ENCODE results near the gene DNAAF2. TPM values are rescaled to one million over a fixed set of nuclear protein-coding genes. Genes with fewer than 3 reads are reported as not detected.
A peak's percentile ranks its signal among the peaks of the same experiment; 100 is the strongest.
"Not testable (repeated sequence)": the region's sequence is repeated elsewhere in the genome, so short reads cannot be mapped to it uniquely, and the experiment has no call there.

Gene DNAAF2
- total RNA-seq, 1 experiment from 2014 or later = 11.5 TPM

- intact Hi-C loops (cut with micrococcal nuclease; ENCODE audit: unreplicated experiment) = loop anchor here (1.0 kb wide), 2 partner anchors 12 to 81 kb away; partner anchors contain the start of gene LRR1
- H3K9me3 Mint-ChIP-seq (ENCODE audit: unreplicated experiment) = no peaks in the 10 kb centered on the region
- no peak for TF ChIP-seq CTCF (IDR thresholded peaks at IDR 0.05; ENCODE audit: insufficient read depth in 1 of 2, low read depth in 1 of 2, low read length in 1 of 2, severe bottlenecking in 1 of 2, unreplicated experiment in 1 of 2)
- peak within 1 kb of the TSS; percentile 98 for H3K4me3 Mint-ChIP-seq (ENCODE audit: unreplicated experiment)
- H3K27me3 ChIP-seq (replicated peaks; ENCODE audit: control insufficient read depth, insufficient read depth, low read length) = no peaks in the 10 kb centered on the region
- peak within 1 kb of the TSS; percentile 97 for H3K27ac Mint-ChIP-seq (ENCODE audit: unreplicated experiment)
- ChIA-PET CTCF (interaction anchor here (0.6 to 1.7 kb wide), 4 partner anchors 34 to 124 kb away, joined by 4 to 9 read pairs (median 6); partner anchors contain the start of genes MGAT2 and RPL36AL), POLR2A (interaction anchor here (0.5 to 1.6 kb wide), 12 partner anchors 9 to 182 kb away, joined by 3 to 15 read pairs (median 4); partner anchors contain the start of genes KLHDC2, LRR1, MGAT2 and POLE2)
- H3K36me3 ChIP-seq (ENCODE audit: control insufficient read depth, insufficient read depth, low read length) = no peaks in the 10 kb centered on the region; the same call in 1 of the 2 replicates
- no peaks in the 10 kb centered on the region for H3K9me3 ChIP-seq
- peaks cover 63% of the 10 kb centered on the region for H3K36me3 Mint-ChIP-seq (ENCODE audit: insufficient read depth, unreplicated experiment)
- H3K4me1 Mint-ChIP-seq (ENCODE audit: low read depth, unreplicated experiment) = peaks cover 20% of the 10 kb centered on the region
- peak within 1 kb of the TSS; percentile 97 for H3K4me3 ChIP-seq (ENCODE audit: low read depth, low read length)
- H3K4me1 ChIP-seq = peaks cover 10% of the 10 kb centered on the region
- no peaks in the 10 kb centered on the region for H3K27me3 Mint-ChIP-seq (ENCODE audit: insufficient read depth, unreplicated experiment)
- no TSS peak for BruUV-seq (replicated peaks)
- DNase-seq = peak; percentile 97 to 98
Measured at GRCh38 chr14:49585803-49586672, 49.0 kb downstream of the DNAAF2 start, which contains the start of gene RPS29. TSS of gene RPS29 (minus strand) at chr14:49586380. CDS start at chr14:49586346, 34 bp downstream.

GRCh38 chr14:49584981-49585640, 49.9 kb downstream of the DNAAF2 start:
- H3K9me3 ChIP-seq; POLR2A ChIA-PET; H3K27me3 ChIP-seq (replicated peaks; ENCODE audit: control insufficient read depth, insufficient read depth, low read length); DNase-seq; H3K36me3 ChIP-seq (ENCODE audit: control insufficient read depth, insufficient read depth, low read length); H3K4me1 ChIP-seq; H3K9me3 Mint-ChIP-seq (ENCODE audit: unreplicated experiment); BruUV-seq (replicated peaks); intact Hi-C loops (cut with micrococcal nuclease; ENCODE audit: unreplicated experiment); H3K27me3 Mint-ChIP-seq (ENCODE audit: insufficient read depth, unreplicated experiment): not testable (repeated sequence)
- H3K27ac Mint-ChIP-seq (ENCODE audit: unreplicated experiment) = peak overlapping the region; percentile 97
- peaks cover 71% of the 10 kb centered on the region for H3K36me3 Mint-ChIP-seq (ENCODE audit: insufficient read depth, unreplicated experiment)
- peaks cover 21% of the 10 kb centered on the region for H3K4me1 Mint-ChIP-seq (ENCODE audit: low read depth, unreplicated experiment)
- peak overlapping the region; percentile 97 for H3K4me3 ChIP-seq (ENCODE audit: low read depth, low read length)
- CTCF ChIA-PET = interaction anchor here (0.7 to 0.9 kb wide), 2 partner anchors 49 to 124 kb away, joined by 3 to 4 read pairs; no protein-coding TSS in a partner anchor
- H3K4me3 Mint-ChIP-seq (ENCODE audit: unreplicated experiment) = peak overlapping the region; percentile 98

- intact Hi-C loops (cut with micrococcal nuclease; ENCODE audit: unreplicated experiment) = no loop called here
- Histone ChIP-seq H3K27me3 (replicated peaks; ENCODE audit: control insufficient read depth, insufficient read depth, low read length) (no peaks in the 10 kb centered on the region), H3K4me3 (ENCODE audit: low read depth, low read length) (no peak overlapping the region; the same call in 1 of the 2 replicates), H3K36me3 (ENCODE audit: control insufficient read depth, insufficient read depth, low read length) (no peaks in the 10 kb centered on the region; the same call in 1 of the 2 replicates), H3K4me1 (peaks cover 10% of the 10 kb centered on the region), H3K9me3 (no peaks in the 10 kb centered on the region)
- CTCF ChIA-PET = no interaction called here
- H3K36me3 Mint-ChIP-seq (ENCODE audit: insufficient read depth, unreplicated experiment) = peaks cover 71% of the 10 kb centered on the region
- peak overlapping the region; percentile 98 for H3K4me3 Mint-ChIP-seq (ENCODE audit: unreplicated experiment)
- no peak for TF ChIP-seq CTCF (IDR thresholded peaks at IDR 0.05; ENCODE audit: insufficient read depth in 1 of 2, low read depth in 1 of 2, low read length in 1 of 2, severe bottlenecking in 1 of 2, unreplicated experiment in 1 of 2)
- no peak for DNase-seq
- H3K27ac Mint-ChIP-seq (ENCODE audit: unreplicated experiment) = peak overlapping the region; percentile 35
- H3K27me3 Mint-ChIP-seq (ENCODE audit: insufficient read depth, unreplicated experiment) = no peaks in the 10 kb centered on the region
- H3K4me1 Mint-ChIP-seq (ENCODE audit: low read depth, unreplicated experiment) = peaks cover 21% of the 10 kb centered on the region
- no TSS peak for BruUV-seq (replicated peaks)
- POLR2A ChIA-PET = no interaction called here
- H3K9me3 Mint-ChIP-seq (ENCODE audit: unreplicated experiment) = no peaks in the 10 kb centered on the region
Measured at GRCh38 chr14:49584058-49584457, 51.0 kb downstream of the DNAAF2 start.
